H9 (cell line): ENCODE measurements around the gene C17orf107. TPM values are rescaled to one million over a fixed set of nuclear protein-coding genes. Genes with fewer than 3 reads are reported as not detected.

Experiments
- DNase-seq: peaks from one replicate; pipeline ENCODE4 v3.0.0-alpha.2; 2017
- H2AFZ ChIP-seq: one replicate; pipeline ENCODE4 v1.6.1; 2013; ENCODE audit warnings: mild to moderate bottlenecking, low read length, control low read depth, moderate library complexity
- H2AK5ac ChIP-seq: 2 replicates; pipeline ENCODE4 v1.6.1; 2013; ENCODE audit warnings: low read length, control low read depth, mixed read lengths; ENCODE audit not compliant: insufficient read length
- H2BK120ac ChIP-seq: one replicate; pipeline ENCODE4 v1.6.1; 2013; ENCODE audit warnings: low read depth, mild to moderate bottlenecking, low read length, control low read depth, inconsistent platforms; ENCODE audit not compliant: poor library complexity, severe bottlenecking
- H2BK12ac ChIP-seq: 2 replicates; pipeline ENCODE4 v1.6.1; 2013; ENCODE audit warnings: low read length, control low read depth, mixed read lengths, low read depth; ENCODE audit not compliant: insufficient read length
- H2BK15ac ChIP-seq: 2 replicates; pipeline ENCODE4 v1.6.1; 2013; ENCODE audit warnings: low read depth, low read length, control low read depth
- H2BK20ac ChIP-seq: one replicate; pipeline ENCODE4 v1.6.1; 2013; ENCODE audit warnings: low read depth, mild to moderate bottlenecking, low read length, control low read depth, inconsistent platforms; ENCODE audit not compliant: poor library complexity, severe bottlenecking
- H2BK5ac ChIP-seq: 2 replicates; pipeline ENCODE4 v1.6.1; 2013; ENCODE audit warnings: low read length, control low read depth, mixed read lengths; ENCODE audit not compliant: insufficient read length
- H3K14ac ChIP-seq: 2 replicates; pipeline ENCODE4 v1.6.1; 2013; ENCODE audit warnings: low read length, control low read depth; ENCODE audit not compliant: insufficient read depth
- H3K18ac ChIP-seq: 2 replicates; pipeline ENCODE4 v1.6.1; 2013; ENCODE audit warnings: low read depth, mild to moderate bottlenecking, mixed read lengths, low read length, control low read depth; ENCODE audit not compliant: insufficient read length
- H3K23ac ChIP-seq: 2 replicates; pipeline ENCODE4 v1.6.1; 2013; ENCODE audit warnings: low read length, control low read depth, mixed read lengths, low read depth; ENCODE audit not compliant: insufficient read length
- H3K23me2 ChIP-seq: 2 replicates; pipeline ENCODE4 v1.6.1; 2013; ENCODE audit warnings: low read depth, mild to moderate bottlenecking, mixed read lengths, low read length, control low read depth; ENCODE audit not compliant: insufficient read length, poor library complexity, severe bottlenecking
- H3K27ac ChIP-seq: 2 replicates; pipeline ENCODE4 v1.5.1; 2013; ENCODE audit warnings: low read length, control low read depth, mixed read lengths, low read depth; ENCODE audit not compliant: insufficient read length
- H3K27me3 ChIP-seq: 2 replicates; pipeline ENCODE4 v1.6.1; 2013; ENCODE audit warnings: low read length, control low read depth, inconsistent platforms; ENCODE audit not compliant: insufficient read depth
- H3K4ac ChIP-seq: 2 replicates; pipeline ENCODE4 v1.6.1; 2013; ENCODE audit warnings: low read depth, mild to moderate bottlenecking, control low read depth, inconsistent platforms, low read length, moderate library complexity
- H3K4me1 ChIP-seq: 2 replicates; pipeline ENCODE4 v1.6.1; 2013; ENCODE audit warnings: low read length, control low read depth, inconsistent platforms; ENCODE audit not compliant: insufficient read depth
- H3K4me2 ChIP-seq: 2 replicates; pipeline ENCODE4 v1.6.1; 2013; ENCODE audit warnings: low read length, control low read depth, mixed read lengths; ENCODE audit not compliant: insufficient read length, insufficient read depth
- H3K56ac ChIP-seq: 2 replicates; pipeline ENCODE4 v1.6.1; 2013; ENCODE audit warnings: low read depth, mild to moderate bottlenecking, mixed read lengths, low read length, control low read depth; ENCODE audit not compliant: insufficient read length
- H3K79me1 ChIP-seq: 2 replicates; pipeline ENCODE4 v1.6.1; 2013; ENCODE audit warnings: low read depth, mild to moderate bottlenecking, moderate library complexity, low read length, control low read depth, inconsistent platforms; ENCODE audit not compliant: insufficient read depth, poor library complexity, severe bottlenecking
- H3K79me2 ChIP-seq: 2 replicates; pipeline ENCODE4 v1.6.1; 2013; ENCODE audit warnings: low read length, control low read depth, inconsistent platforms; ENCODE audit not compliant: insufficient read depth
- H3K9ac ChIP-seq: 2 replicates; pipeline ENCODE4 v1.6.1; 2013; ENCODE audit warnings: low read length, control low read depth, mixed read lengths; ENCODE audit not compliant: insufficient read length; ENCODE audit errors: extremely low read depth
- H3K9me3 ChIP-seq: one replicate; pipeline ENCODE4 v1.6.1; 2013; ENCODE audit warnings: low read depth, low read length, inconsistent platforms; ENCODE audit not compliant: control insufficient read depth
- H3T11ph ChIP-seq: one replicate; pipeline ENCODE4 v1.6.1; 2013; ENCODE audit warnings: mild to moderate bottlenecking, low read length, control low read depth, inconsistent platforms
- H4K20me1 ChIP-seq: one replicate; pipeline ENCODE4 v1.6.1; 2013; ENCODE audit not compliant: control insufficient read depth, insufficient read length, insufficient read depth
- H4K5ac ChIP-seq: 2 replicates; pipeline ENCODE4 v1.6.1; 2013; ENCODE audit warnings: low read depth, mild to moderate bottlenecking, mixed read lengths, low read length, control low read depth; ENCODE audit not compliant: insufficient read length
- H4K8ac ChIP-seq: replicated peaks from 2 replicates; pipeline ENCODE4 v1.6.1; 2013; ENCODE audit warnings: low read length, control low read depth, mixed read lengths, low read depth; ENCODE audit not compliant: insufficient read length
- H4K91ac ChIP-seq: 2 replicates; pipeline ENCODE4 v1.6.1; 2013; ENCODE audit warnings: low read depth, mild to moderate bottlenecking, moderate library complexity, mixed read lengths, low read length, control low read depth; ENCODE audit not compliant: insufficient read length
- H3K27ac Mint-ChIP-seq, 3 experiments: 2 replicates in 2 of 3; 3 replicates in 1 of 3; pipeline ENCODE4 v1.8.0; 2020 to 2021; ENCODE audit warnings: mixed read lengths in 3 of 3, mild to moderate bottlenecking in 1 of 3, moderate library complexity in 1 of 3
- H3K27me3 Mint-ChIP-seq: 2 replicates; pipeline ENCODE4 v1.8.0; 2021; ENCODE audit warnings: low read depth, mild to moderate bottlenecking, moderate library complexity, mixed read lengths
- H3K36me3 Mint-ChIP-seq, 3 experiments: 2 replicates in 2 of 3; 3 replicates in 1 of 3; pipeline ENCODE4 v1.8.0; 2020 to 2021; ENCODE audit warnings: low read depth in 3 of 3, mixed read lengths in 3 of 3; ENCODE audit not compliant: insufficient read depth in 1 of 3
- H3K4me1 Mint-ChIP-seq, 2 experiments: 2 replicates each; pipeline ENCODE4 v1.8.0; 2020; ENCODE audit warnings: mixed read lengths in 2 of 2
- H3K4me3 Mint-ChIP-seq, 2 experiments: 2 replicates in 1 of 2; 3 replicates in 1 of 2; pipeline ENCODE4 v1.8.0; 2020 to 2021; ENCODE audit warnings: mild to moderate bottlenecking in 2 of 2, mixed read lengths in 2 of 2, moderate library complexity in 1 of 2
- H3K9me3 Mint-ChIP-seq, 2 experiments: 2 replicates in 1 of 2; 3 replicates in 1 of 2; pipeline ENCODE4 v1.8.0; 2020; ENCODE audit warnings: mild to moderate bottlenecking in 2 of 2, mixed read lengths in 2 of 2, moderate library complexity in 1 of 2
- WGBS: extraction: QIAGEN DNeasy Blood & Tissue Kit; methylation state at CpG from one replicate; pipeline ENCODE4 v1.1.7; 2013; ENCODE audit warnings: missing lambda C conversion rate, low lambda C conversion rate, mixed read lengths; ENCODE audit not compliant: insufficient read length; ENCODE audit errors: extremely low coverage; 5-methylcytosine and 5-hydroxymethylcytosine counted together
- total RNA-seq: library from RNA; stranded (reverse); gene quantifications from 2 replicates; pipeline ENCODE4 v1.2.1, GENCODE V29; 2021
- TF ChIP-seq, protein P1 (sequence below): fragments of 200-600 bp; sonication (generic); conservative IDR thresholded peaks from 3 replicates; pipeline ENCODE4 v1.8.0; 2021; ENCODE audit warnings: antibody characterized with exemption, mild to moderate bottlenecking

C17orf107 gene
- total RNA-seq, 1 experiment from 2014 or later = 4.4 TPM

- peaks cover 0 to 2% of the 10 kb centered on the region in 2 experiments; a peak in 2 of 5 replicates for H3K9me3 Mint-ChIP-seq
- H3K79me1 ChIP-seq = peaks cover 4% of the 10 kb centered on the region
- peaks cover 3% of the 10 kb centered on the region; the same call in 1 of the 2 replicates for H3K27me3 Mint-ChIP-seq
- no peaks in the 10 kb centered on the region for H3K27me3 ChIP-seq
- no peak overlapping the region for H3K27ac ChIP-seq
- H3K23me2 ChIP-seq = peaks cover 23% of the 10 kb centered on the region
- peaks cover 15 to 23% (median 19%) of the 10 kb centered on the region in 3 experiments for H3K36me3 Mint-ChIP-seq
- H3K4ac ChIP-seq = no peak overlapping the region
- H4K5ac ChIP-seq = no peak overlapping the region
- H4K8ac ChIP-seq = no peak overlapping the region
- peak overlapping the region; percentile 80 for H3K18ac ChIP-seq
- no peak overlapping the region for H3K23ac ChIP-seq
- peaks cover 13% of the 10 kb centered on the region; the same call in 1 of the 2 replicates for H3K79me2 ChIP-seq
- H2BK12ac ChIP-seq = no peak overlapping the region
- no peaks in the 10 kb centered on the region for H3K9me3 ChIP-seq
- H3K4me2 ChIP-seq = peak overlapping the region; percentile 72
- peak overlapping the region; percentile 84 to 94 (median 93) for H3K27ac Mint-ChIP-seq
- H2BK15ac ChIP-seq = no peak overlapping the region
- no peak overlapping the region for H2BK5ac ChIP-seq
- no peak overlapping the region for H2BK120ac ChIP-seq
- H3K4me3 Mint-ChIP-seq = peak overlapping the region; percentile 87 to 95
- WGBS = no CpG with 5 or more reads among the region's 52 CpGs
- no peak overlapping the region for H2AFZ ChIP-seq
- peaks cover 41 to 42% of the 10 kb centered on the region in 2 experiments for H3K4me1 Mint-ChIP-seq
- peak overlapping the region; percentile 6 for H3K9ac ChIP-seq
- peak overlapping the region; percentile 49; the same call in 1 of the 2 replicates for H3K14ac ChIP-seq
- no peak overlapping the region for H2AK5ac ChIP-seq
- H3T11ph ChIP-seq = no peak overlapping the region
- no peak overlapping the region for H2BK20ac ChIP-seq
- no peaks in the 10 kb centered on the region for H4K20me1 ChIP-seq
- peak; percentile 78 for DNase-seq
- H3K56ac ChIP-seq = no peak overlapping the region
- H4K91ac ChIP-seq = no peak overlapping the region
- peaks cover 4% of the 10 kb centered on the region; the same call in 1 of the 2 replicates for H3K4me1 ChIP-seq
- TF ChIP-seq, protein P1, sequence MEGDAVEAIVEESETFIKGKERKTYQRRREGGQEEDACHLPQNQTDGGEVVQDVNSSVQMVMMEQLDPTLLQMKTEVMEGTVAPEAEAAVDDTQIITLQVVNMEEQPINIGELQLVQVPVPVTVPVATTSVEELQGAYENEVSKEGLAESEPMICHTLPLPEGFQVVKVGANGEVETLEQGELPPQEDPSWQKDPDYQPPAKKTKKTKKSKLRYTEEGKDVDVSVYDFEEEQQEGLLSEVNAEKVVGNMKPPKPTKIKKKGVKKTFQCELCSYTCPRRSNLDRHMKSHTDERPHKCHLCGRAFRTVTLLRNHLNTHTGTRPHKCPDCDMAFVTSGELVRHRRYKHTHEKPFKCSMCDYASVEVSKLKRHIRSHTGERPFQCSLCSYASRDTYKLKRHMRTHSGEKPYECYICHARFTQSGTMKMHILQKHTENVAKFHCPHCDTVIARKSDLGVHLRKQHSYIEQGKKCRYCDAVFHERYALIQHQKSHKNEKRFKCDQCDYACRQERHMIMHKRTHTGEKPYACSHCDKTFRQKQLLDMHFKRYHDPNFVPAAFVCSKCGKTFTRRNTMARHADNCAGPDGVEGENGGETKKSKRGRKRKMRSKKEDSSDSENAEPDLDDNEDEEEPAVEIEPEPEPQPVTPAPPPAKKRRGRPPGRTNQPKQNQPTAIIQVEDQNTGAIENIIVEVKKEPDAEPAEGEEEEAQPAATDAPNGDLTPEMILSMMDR = no peak
Measured at GRCh38 chr17:4950075-4950745, 50.9 kb downstream of the C17orf107 start.
